ENCODE measurements around the gene PLCH2. TPM values are rescaled to one million over a fixed set of nuclear protein-coding genes. Genes with fewer than 3 reads are reported as not detected.

Gene PLCH2
- total RNA-seq, 2 donors from 2014 or later: 2.0 to 3.8 TPM

DNA sequence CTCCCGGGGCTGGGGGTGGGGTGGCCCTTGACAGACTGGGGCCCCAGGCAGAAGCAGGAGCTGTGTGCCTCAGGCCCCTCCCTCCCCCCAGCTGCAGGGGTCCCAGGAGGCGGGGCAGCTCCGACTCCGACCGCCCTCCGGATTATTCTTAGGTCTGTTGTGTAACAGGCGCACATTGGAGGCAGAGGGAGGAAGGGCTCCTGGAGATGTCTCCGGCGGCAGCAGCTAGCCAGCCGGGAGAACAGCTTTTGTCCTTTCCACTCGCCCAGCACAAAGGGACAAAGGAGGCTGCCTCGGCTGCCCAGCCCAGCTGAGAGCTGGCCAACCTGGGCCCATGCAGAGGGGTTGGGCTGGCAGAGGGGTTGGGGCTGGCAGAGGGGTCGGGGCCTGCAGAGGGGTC is 29.7 kb upstream of the PLCH2 start:
- Histone ChIP-seq H3K36me3 (no peaks in the 10 kb centered on the region), H3K9me3 (no peaks in the 10 kb centered on the region), H3K4me1 (no peaks in the 10 kb centered on the region), H3K27me3 (peaks cover 19% of the 10 kb centered on the region), H3K27ac (no peak overlapping the region), H3K4me3 (no peak overlapping the region), H3K9ac (ENCODE audit: low read depth in 2 of 2, low read length in 2 of 2) (no peak overlapping the region)
- TF ChIP-seq, protein P1, sequence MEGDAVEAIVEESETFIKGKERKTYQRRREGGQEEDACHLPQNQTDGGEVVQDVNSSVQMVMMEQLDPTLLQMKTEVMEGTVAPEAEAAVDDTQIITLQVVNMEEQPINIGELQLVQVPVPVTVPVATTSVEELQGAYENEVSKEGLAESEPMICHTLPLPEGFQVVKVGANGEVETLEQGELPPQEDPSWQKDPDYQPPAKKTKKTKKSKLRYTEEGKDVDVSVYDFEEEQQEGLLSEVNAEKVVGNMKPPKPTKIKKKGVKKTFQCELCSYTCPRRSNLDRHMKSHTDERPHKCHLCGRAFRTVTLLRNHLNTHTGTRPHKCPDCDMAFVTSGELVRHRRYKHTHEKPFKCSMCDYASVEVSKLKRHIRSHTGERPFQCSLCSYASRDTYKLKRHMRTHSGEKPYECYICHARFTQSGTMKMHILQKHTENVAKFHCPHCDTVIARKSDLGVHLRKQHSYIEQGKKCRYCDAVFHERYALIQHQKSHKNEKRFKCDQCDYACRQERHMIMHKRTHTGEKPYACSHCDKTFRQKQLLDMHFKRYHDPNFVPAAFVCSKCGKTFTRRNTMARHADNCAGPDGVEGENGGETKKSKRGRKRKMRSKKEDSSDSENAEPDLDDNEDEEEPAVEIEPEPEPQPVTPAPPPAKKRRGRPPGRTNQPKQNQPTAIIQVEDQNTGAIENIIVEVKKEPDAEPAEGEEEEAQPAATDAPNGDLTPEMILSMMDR (IDR thresholded peaks at IDR 0.05): no peak
- intact Hi-C loops (cut with DNase I): no loop called here
- no peak for DNase-seq

DNA sequence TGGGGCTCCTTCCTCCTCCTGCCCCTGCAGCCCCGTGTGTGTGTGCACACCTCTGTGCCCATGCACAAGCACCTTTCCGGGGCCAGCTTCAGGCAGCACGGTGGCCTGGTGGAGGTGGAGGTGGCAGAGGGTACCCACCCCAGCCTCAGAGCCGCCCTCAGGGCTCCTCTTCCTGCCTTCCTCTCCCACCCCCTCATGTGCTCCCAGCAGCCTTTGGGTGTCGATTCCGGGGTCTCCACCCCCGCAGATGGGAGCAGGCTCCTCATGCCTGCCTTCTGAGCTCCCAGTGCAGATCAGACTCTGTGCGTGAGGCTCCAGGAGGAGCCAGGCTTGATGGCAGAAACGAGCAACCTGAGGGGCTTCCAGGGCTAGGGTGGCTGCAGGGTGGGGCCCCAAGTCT is 29.2 kb upstream of the PLCH2 start:
- intact Hi-C loops (cut with DNase I): no loop called here
- H3K36me3 ChIP-seq: no peaks in the 10 kb centered on the region
- no peak overlapping the region for H3K4me3 ChIP-seq
- H3K9ac ChIP-seq (ENCODE audit: low read depth in 2 of 2, low read length in 2 of 2): no peak overlapping the region
- no peak overlapping the region for H3K27ac ChIP-seq
- TF ChIP-seq, protein P1 (IDR thresholded peaks at IDR 0.05): no peak
- no peaks in the 10 kb centered on the region for H3K9me3 ChIP-seq
- H3K27me3 ChIP-seq: peaks cover 19% of the 10 kb centered on the region
- no peaks in the 10 kb centered on the region for H3K4me1 ChIP-seq
- no peak for DNase-seq

DNA sequence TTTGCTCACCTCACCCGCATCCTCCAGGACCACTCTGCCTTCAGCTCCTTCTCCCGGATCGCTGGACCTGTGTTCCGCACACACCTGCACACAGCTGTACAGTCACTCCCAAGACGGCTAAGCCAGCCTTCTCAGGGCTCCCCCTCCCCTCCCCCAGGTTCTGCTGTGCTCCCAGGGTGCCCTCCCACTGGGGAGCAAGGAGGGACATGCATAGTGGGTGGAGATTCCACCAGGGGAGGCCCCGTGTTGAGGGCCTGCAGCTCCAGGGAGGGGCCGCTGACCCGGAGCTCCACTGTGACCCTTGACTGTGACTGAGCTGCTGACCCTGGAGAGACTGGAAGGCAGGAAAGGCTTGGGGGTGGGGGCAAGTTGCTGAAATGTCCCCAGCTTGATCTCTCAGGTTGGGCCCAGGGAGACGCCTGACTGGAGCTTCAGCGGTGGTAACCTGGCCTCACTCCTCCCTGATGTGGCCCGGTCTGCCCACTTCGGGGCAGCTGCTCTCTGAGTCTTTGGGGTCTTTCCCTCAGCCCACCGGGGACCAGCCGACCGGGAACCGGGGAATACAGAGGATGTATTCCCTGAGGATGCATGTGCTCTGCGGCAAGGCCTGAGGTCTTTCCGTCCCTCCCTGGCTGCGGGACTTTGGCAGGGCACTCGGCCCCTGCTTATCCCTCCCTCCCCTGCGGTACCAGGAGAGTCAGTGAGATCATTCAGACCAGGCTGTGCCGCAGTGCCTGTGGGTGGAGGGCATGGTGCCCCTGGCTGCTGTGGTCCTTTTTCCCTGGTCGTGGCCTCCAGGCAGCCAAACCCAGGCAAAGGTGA is 28.6 kb upstream of the PLCH2 start:
- H3K9ac ChIP-seq (ENCODE audit: low read depth in 2 of 2, low read length in 2 of 2): no peak overlapping the region
- intact Hi-C loops (cut with DNase I): no loop called here
- no peaks in the 10 kb centered on the region for H3K4me1 ChIP-seq
- peaks cover 19% of the 10 kb centered on the region for H3K27me3 ChIP-seq
- no peak overlapping the region for H3K27ac ChIP-seq
- no peaks in the 10 kb centered on the region for H3K9me3 ChIP-seq
- DNase-seq: no peak
- H3K36me3 ChIP-seq: no peaks in the 10 kb centered on the region
- no peak overlapping the region for H3K4me3 ChIP-seq
- TF ChIP-seq, protein P1 (IDR thresholded peaks at IDR 0.05): no peak

DNA sequence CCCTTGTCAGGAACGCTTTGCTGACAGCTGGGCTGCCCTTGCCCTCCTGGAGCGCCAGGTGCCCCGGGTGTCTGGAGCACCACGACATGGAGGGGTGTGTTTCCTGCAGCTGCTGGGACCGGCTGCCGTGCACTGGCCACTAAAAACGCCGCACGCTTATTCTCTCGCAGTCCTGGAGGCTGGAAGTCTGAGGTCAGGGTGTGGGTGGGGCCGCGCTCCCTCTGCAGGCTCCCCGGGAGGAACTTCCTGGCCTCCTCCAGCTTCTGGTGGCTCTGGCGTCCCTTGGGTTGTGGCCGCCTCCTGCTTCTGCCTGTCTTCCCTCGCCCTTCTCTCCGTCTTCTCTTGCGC is 28.0 kb upstream of the PLCH2 start:
- H3K9me3 ChIP-seq: no peaks in the 10 kb centered on the region
- H3K4me3 ChIP-seq: no peak overlapping the region
- no peaks in the 10 kb centered on the region for H3K36me3 ChIP-seq
- no peak for DNase-seq
- TF ChIP-seq, protein P1 (IDR thresholded peaks at IDR 0.05): no peak
- H3K9ac ChIP-seq (ENCODE audit: low read depth in 2 of 2, low read length in 2 of 2): no peak overlapping the region
- intact Hi-C loops (cut with DNase I): no loop called here
- no peaks in the 10 kb centered on the region for H3K4me1 ChIP-seq
- H3K27ac ChIP-seq: no peak overlapping the region
- H3K27me3 ChIP-seq: peaks cover 14% of the 10 kb centered on the region

DNA sequence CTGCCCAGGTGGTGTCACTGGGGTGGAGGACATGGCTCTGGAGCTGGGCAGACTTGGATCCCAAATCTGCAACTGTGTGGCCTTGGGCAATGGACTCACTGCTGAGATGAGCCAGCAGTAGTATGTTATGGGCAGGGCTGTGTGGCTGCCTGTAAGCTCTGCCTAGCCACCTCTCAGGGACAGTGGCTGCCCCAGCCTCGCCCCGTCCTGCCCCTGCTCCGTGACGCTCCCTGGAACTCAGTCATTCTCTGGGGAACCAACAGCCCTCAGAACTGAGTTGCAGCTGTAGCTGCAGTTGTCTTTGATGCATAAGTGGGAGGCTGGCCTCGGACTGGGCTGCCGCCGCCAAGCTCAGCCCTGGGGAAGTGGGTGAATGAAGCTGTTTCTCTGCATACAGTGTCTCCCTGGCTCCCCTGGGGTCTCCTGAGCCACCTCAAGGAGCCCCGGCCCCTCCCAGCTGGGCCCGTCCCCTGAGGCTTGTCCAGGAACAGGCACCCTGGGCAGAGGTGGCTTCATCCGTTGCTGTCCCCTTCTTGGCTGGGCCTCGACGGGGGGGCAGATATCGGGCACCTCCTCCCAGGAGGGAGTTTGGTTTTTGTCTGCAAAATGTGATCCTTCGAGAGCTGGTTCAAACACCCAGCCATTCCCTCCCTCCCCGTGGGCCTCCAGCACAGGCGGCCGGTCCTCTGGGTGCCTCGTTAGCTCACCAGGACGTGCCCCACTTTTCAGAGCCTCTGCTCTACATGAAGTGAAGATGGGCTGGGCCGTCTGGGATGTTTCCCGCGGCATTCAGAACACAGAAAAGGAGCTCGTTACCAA is 26.2 kb upstream of the PLCH2 start:
- TF ChIP-seq, protein P1 (IDR thresholded peaks at IDR 0.05): no peak
- Histone ChIP-seq H3K36me3 (no peaks in the 10 kb centered on the region), H3K9ac (ENCODE audit: low read depth in 2 of 2, low read length in 2 of 2) (no peak overlapping the region), H3K27ac (no peak overlapping the region), H3K27me3 (peaks cover under 1% of the 10 kb centered on the region), H3K4me1 (no peaks in the 10 kb centered on the region), H3K4me3 (no peak overlapping the region), H3K9me3 (no peaks in the 10 kb centered on the region)
- DNase-seq: no peak
- intact Hi-C loops (cut with DNase I): no loop called here
